Stimulated activated CD8-positive, alpha-beta memory T cell treated with anti-CD3 and anti-CD28 coated beads, Interleukin-12 subunit alpha, Interleukin-12 subunit beta, amount 100 ng/mL, for 24 hours (primary cell): Measurements from ENCODE around the gene CWC27.
A peak's percentile ranks its signal among the peaks of the same experiment; 100 is the strongest.

Experiments used
- DNase-seq: peaks from one replicate; pipeline ENCODE4 v3.0.0-alpha.2; 2020; ENCODE audit errors: extremely low read depth

The CWC27 gene

GRCh38 chr5:65035211-65036206 lies 266.8 kb downstream of the CWC27 start:
- DNase-seq = peak; percentile 59

- DNase-seq = no peak
Measured at GRCh38 chr5:65037831-65038815, 269.4 kb downstream of the CWC27 start.

GRCh38 chr5:65041296-65042158 lies 272.8 kb downstream of the CWC27 start:
- DNase-seq = no peak

- DNase-seq = no peak
Measured at GRCh38 chr5:65043843-65044359, 275.2 kb downstream of the CWC27 start.

- no peak for DNase-seq
Measured at GRCh38 chr5:65047225-65047624, 278.5 kb downstream of the CWC27 start.

- no peak for DNase-seq
Measured at GRCh38 chr5:65047948-65048690, 279.4 kb downstream of the CWC27 start.

GRCh38 chr5:65050140-65050539 lies 281.4 kb downstream of the CWC27 start:
- DNase-seq = no peak

GRCh38 chr5:65050826-65051498 lies 282.2 kb downstream of the CWC27 start:
- no peak for DNase-seq

GRCh38 chr5:65055938-65056337 lies 287.2 kb downstream of the CWC27 start:
- no peak for DNase-seq

GRCh38 chr5:65059681-65060598 lies 291.2 kb downstream of the CWC27 start:
- DNase-seq = no peak

- DNase-seq = no peak
Measured at GRCh38 chr5:65061250-65061973, 292.7 kb downstream of the CWC27 start.

GRCh38 chr5:65061974-65062353 lies 293.2 kb downstream of the CWC27 start:
- no peak for DNase-seq

GRCh38 chr5:65062469-65063083 lies 293.8 kb downstream of the CWC27 start:
- no peak for DNase-seq

- no peak for DNase-seq
Measured at GRCh38 chr5:65065001-65065511, 296.3 kb downstream of the CWC27 start.

GRCh38 chr5:65066387-65067146 lies 297.8 kb downstream of the CWC27 start:
- no peak for DNase-seq

- DNase-seq = no peak
Measured at GRCh38 chr5:65067147-65067506, 298.4 kb downstream of the CWC27 start.
